HUDEP-2 (cell line): ENCODE results near the gene USP10.
"Not testable (repeated sequence)": the region's sequence is repeated elsewhere in the genome, so short reads cannot be mapped to it uniquely, and the experiment has no call there.

Experiments
- DNase-seq, 76 experiments: peaks; one replicate each; lab custom pipeline; 2025; ENCODE audit not compliant: unreplicated experiment in 76 of 76; lab: John Stamatoyannopoulos, UW

USP10 gene

DNA sequence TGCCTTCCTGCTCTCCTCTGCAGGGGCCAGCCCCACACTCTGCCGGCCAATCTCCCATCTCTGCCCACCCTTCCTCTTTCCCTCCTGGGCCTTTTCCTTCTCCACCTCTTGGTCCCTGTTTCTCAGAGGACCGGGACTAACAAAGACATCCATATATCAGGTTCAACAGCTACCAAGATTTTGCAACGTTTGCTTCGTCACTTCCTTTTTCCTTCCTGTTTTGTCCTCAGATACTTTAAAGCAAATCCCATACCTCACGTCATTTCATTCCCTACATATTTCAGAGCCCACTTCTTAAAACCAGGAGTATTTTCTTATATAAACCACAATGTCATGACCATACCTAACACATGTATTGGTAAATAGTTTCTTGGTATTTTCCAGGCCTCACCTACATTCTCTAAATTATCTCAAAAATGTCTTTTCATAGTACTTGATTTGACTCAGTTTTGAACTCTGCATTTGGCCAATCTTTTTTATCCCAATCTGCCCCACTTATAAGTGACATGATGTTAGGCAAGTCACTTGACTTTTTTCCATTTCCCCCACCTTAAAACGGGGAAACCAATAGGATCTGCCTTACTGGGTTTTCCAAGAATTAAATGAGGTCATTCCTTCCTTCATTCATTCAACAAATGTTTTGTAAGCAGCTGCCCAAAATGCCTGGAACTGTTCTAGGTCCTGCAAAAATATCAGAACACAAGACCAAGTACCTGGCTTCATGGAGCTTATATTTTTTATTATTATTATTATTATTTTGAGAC, 7.2 kb upstream of the USP10 start:
- DNase-seq, result no peak

DNA sequence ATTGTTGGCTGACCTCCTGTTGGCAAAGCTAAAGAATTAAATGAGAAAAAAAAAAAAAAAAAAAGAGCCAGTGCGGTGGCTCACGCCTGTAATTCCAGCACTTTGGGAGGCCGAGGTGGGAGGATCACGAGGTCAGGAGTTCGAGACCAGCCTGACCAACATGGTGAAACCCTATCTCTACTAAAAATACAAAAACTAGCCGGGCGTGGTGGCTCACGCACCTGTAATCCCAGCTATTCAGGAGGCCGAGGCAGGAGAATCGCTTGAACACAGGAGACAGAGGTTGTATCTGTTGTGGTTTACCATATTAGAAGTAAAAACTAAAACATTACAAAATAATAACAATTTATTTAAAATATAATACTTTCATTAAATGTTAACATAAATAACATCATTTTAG, 5.9 kb upstream of the USP10 start:
- DNase-seq, result not testable (repeated sequence)

DNA sequence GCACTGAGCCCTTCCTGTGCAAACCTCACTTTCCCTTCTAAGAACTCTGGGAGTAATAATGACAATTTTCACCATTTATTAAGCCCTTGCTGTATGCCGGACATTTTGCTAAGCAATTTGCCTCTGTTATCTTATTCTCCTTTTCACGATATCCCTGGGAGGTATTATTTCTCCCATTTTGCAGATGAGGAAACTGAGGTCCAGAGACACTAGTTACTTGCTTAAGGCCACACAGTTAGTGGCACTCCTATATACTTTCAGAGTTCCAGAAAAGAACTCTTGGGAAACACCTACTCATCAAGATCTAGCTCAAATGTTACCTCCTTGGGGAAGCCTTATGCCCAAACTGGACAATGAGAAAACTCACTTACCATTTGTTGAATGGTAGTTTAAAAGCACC, 4.8 kb upstream of the USP10 start:
- DNase-seq, result no peak

DNA sequence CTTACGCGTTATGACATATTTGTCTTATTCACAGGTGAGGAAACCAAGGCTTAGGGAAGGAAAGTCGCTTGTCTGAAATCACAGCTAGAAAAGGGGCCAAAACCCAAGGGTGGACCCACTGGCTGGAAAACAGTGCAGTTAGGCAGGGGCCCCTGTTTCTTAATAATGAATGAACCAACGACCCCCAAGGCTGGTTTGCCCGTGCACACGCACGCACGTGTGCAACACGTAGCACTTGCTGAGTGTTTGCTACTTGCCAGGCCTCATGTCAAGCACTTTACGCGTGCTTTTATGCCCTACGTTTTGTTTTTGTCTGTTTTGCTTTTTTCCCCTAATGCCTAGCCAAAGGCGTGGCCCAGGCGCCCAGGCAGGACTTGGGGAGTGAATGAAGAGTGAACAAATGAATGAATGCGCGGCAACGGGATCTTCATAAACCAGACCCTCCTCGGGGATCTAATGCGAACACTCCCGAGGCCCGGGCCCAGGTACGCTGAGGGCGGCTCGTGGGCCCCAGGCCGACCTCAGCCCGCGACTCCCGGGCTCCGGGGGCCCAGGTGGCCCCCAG, 571 bp upstream of the USP10 start:
- peak in 7 of 76 experiments; percentile 3 to 49 (median 23) for DNase-seq

DNA sequence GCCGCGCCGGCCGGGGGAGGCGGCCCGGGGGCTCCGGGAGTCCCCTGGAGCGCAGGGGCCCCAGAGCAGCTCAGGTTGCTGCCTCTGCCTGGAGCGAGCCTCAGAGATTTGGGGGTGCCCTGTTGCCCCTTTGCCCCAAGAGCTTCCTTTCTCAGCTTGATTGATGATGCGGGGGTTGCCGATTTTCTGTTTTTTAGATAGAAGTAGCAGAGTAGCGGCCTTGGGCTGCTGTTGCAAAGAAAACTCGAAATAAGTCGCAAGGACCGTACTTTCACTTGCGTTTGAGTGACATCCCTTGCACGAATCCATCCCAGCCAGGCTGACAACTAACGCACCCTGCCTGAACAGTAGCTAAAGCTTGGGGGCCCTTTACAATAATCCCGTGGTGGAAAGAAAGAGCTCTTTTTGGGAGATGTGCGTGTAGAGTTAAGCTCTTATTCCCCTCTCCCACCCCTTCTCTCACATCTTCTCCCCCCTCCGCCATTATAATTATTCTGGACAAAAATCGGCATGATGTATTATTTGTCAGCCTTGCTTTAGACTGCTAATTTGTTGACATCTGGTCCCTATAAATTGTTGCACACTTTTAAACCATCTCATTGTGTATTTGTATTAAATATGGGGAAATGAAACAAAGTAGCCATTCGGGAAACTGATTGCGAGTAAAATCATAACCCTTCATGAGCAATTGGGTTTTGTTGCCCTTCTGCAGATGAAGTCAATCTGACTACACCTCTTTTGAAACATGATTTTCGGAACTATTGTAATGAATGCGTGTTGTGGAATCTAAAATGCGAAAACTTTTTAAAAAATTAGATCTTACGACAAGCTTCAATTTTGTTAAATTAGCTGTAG, 873 bp downstream of the USP10 start:
- peak in 4 of 76 experiments; percentile 3 to 43 (median 8) for DNase-seq

DNA sequence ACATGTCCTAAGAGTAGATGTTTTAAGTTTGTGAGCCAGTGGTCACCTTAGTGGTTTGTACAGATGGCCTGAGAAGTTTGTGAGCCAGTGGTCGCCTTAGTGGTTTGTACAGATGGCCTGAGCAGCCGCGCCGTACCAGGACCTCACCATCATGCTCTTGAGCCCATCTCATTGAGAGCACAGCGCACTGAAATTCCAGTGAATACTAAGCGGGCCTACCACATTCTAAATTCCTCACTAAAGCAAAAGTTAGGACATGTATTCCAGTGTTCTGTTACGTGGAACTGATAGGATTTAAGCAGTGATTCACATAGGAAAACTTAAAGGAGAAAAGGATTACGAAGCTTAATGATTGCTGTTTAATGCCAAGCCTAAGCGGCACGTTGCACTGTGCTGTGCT, 3.9 kb downstream of the USP10 start:
- no peak for DNase-seq

DNA sequence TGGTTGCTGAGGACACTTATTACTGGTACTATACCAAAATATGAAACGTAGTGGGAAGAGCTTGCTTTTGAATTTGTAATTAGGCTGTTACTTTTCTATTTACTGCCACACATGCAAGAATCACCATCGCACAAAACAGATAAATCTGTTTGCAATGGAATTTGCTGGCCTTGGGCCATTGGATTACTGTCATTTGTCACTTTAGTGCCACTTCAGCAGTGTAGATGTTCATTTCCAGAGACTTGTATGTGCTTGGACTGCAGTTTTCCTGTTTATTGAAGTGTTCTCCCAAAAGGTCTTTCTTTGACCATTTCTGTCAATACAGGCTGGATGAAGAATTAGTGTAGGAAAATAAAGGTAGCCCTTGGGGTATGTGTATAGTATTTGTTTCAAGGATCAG, 4.5 kb downstream of the USP10 start:
- DNase-seq, result no peak

DNA sequence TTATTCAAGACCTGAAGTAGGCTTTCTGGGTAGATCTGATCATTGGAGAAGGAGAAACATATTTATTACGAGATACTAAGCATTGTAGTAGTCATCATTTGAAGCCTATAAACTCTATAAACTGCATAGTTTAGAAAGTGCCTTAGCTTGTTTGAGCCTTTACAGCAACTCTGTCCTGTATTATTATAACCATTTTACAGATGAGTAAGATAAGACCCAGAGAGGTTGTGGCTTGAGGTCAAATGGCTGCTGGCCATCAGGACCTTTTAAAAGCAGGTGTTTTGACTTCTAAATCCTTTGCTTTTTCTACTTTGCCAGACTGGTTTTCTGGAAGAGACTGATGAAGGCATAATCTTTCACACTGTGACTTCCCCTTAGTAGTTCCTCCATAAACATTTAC, 7.1 kb downstream of the USP10 start:
- DNase-seq, result no peak

DNA sequence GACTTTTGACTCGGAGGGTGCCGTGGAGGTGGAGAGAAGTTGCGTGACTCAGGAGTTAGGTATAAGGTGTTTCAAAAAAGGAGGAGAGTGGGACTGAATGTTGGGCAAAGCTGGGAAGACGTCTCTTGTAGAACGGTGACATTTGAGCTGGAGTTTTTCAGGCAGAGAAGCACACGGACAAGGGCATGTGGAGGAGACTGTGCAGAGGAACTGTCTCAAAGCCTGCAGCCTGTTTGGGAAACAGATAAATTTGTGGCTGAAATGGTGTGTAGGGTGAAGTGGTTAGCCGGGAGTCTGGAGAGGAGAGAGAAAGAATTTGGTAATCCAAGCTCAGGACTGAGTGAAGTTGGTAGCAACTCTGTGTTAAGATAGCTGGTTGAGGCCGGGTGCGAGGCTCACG, 9.8 kb downstream of the USP10 start:
- no peak for DNase-seq

DNA sequence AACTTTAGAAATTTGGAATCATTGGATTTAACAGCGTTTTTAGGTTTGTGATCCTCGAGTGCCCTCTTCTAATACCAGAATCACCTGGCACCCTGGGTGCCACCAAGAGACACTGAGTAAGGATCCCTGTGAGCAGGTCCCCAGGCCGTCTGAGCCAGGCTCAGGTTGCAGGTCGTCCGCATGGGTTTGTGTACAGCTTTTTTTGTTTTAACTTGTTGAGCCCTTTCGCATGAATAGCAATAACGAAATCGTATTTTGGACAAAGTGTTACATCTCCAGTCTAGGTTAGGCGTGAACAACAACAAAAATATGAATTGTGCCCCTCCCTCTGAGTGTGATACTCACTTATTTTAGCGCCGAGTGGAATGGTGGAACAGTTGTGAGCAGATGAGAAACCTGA, 10.9 kb downstream of the USP10 start:
- no peak for DNase-seq

DNA sequence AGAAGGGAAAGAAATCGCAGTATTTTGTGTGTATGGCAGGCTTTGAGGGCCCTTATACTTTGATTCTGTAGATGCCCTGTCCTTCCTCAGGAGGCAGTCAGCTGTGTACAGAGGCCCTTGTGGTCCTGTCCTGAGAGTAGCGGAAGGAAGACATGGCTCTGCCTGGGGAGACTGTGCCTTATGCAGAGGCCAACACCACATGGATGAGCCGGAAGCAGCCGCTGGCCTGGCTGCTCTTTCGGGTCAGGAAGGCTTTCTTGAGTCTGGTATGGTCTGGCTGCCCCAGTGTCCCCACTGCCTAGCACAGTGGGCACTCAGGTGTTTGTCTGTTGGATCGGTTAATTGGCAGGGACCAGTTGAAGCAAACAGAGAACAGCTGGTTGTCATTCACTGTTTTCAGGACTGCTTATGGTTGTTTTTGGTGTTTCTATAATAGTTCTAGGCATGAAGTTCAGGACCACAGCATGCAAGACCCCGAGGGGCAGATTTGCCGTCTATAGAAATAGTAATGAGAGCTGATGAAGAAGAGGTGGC, 12.4 kb downstream of the USP10 start:
- DNase-seq, result no peak

DNA sequence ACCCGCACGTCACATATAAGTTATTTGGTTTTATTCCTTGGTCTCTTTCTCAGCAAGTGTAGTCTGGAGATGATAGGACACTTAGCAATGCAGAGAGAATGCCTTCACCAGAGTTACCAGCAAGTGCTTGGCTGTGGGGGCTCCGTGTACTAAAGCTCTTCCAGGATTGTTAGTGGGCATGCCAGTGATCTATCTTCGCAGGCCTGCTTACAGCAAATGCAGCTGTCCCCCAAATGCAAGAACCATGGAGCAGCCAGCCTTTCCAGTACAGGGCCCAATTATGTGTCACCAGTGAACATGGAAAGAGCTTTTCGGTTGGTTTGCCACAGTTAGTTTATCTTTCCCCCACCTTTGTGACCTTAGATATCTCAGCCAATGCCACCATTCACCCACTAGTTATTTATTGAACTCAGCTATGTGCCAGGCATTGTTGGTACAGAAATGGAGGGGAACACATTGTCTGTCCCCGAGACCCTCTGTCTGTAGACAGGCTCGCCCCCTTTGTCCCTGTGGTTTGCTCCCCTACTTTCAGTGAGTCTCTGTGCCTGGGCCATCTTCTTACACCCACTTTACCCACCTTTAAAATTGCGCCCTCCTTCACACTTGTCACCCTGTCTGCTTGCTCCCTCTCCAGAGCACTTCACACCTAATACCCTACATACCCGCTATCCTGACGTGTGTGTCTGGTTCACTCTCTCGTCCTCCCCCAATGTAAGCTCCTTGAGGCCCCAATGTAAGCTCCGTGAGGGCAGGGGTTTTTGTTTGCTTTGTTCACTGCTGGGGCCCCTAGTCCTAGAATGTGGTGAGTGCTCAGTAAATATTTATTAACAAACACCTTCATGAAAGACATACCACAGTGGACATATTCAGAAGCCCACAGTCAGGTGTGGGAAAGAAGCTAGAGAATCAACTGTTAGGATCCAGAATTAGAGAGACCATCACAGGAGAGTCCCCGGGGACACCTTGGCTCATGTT, 13.3 kb downstream of the USP10 start:
- DNase-seq, result no peak

DNA sequence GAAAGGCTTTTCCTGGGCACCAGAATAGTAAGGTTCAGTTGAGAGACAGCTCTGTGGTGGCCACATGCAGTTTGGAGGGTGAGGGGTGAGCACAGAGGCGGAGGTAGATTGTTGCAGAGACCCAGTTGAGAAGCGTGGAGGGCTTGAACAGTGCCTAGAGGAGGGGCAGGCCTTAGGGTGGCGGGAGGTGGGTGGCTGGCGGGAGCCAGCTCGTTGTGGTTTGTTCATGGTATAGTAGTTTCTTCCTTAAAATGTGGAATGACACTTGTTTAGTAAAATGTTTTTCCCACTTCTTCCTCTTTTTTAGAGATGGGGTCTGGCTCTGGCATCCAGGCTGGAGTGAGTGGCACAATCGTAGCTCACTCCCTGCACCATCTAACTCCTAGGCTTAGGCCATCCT, 14.2 kb downstream of the USP10 start:
- DNase-seq, result no peak

DNA sequence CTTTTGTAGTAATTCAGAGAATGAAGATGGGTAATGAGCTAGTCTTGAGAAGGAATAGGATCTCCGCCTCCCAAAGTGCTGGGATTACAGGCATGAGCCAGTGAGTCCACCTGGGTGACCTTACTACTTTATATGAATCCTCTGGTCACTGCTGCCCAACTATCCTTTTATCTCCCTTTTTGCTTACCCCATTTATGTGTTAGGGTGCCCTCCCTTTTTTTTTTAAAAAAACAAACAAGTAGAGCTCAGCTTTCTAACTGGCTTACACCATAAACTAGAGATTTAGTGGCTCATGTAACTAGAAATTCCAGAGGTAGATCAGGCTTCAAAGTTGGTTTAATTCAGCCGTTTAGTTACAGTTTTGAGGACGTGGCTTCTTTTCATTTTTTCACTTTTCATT, 15.6 kb downstream of the USP10 start:
- no peak for DNase-seq

DNA sequence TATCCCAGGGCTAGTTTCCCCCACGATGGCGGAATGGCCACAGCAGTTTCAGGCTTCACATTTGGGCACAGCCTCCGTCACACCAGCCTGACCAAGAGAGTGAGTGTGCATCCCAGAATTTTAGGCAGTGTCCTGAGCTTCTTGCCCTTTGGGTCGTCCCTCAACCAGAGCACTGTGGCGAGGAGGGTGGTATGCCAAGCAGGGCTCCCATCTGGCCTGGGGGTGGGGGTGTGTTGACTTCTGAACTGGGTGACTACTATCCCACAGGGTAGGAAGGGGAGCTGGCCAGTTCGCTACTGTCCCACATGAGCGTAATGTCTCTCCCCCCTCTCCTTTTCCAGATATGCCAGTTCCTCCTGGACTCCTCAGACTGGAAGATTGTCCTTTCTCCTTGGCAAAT, 16.1 kb downstream of the USP10 start:
- no peak for DNase-seq

DNA sequence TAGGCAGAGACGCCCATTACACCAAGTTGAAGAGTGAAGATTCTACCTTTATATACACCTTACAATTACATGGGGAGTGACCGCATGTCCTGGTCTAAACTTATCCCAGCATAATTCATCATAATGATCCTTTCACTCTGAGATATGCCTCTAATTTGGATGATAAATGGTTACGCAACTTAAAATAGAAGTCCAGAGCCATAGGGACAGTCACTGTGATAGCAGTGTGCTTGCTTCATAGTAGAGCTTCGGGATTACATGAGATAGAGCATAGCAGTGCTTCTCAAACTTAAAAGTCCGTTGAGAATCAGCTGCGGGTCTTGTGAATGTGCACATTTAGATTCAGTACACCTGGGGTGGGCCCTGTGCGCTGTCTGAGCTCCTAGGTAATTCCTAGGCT, 16.9 kb downstream of the USP10 start:
- DNase-seq, result no peak

DNA sequence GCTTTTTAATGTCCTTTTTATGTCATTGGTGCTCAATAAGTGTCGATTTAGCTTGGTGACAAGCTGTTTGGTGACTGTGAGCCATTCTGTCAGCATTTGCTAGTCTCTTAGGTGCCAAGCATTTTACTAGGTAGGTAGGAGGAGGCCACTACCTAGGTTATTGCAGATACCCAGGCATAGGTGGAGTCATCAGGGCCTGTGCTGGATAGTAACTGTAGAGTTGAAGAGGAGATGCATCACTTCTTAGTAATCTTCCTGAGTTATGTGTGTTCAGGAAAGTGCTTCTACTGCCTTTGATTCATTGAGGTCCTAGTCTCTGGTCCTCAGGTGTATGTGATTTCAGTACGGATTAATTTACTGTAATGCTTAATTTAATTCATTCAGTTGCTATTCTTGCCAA, 17.7 kb downstream of the USP10 start:
- DNase-seq, result no peak

DNA sequence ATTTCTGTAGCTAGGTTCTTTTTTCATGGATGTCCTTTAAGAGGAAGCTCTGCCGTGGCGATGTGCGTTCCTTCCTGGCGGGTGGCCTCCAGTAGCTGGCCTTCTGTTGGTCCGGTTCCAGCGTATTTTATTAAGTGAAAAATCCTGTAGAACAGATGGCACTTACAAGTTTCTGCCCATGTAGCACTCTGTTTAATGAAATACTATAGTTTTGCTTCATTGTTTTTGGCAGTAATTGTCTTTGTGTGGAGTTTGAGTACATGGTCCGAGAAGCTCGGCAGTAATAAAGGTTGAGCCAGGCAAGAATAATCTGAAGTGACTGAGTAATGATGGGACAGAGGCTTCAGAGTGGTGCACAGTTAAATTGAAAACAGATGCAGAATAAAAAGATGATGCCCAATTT, 20.4 kb downstream of the USP10 start:
- no peak for DNase-seq

DNA sequence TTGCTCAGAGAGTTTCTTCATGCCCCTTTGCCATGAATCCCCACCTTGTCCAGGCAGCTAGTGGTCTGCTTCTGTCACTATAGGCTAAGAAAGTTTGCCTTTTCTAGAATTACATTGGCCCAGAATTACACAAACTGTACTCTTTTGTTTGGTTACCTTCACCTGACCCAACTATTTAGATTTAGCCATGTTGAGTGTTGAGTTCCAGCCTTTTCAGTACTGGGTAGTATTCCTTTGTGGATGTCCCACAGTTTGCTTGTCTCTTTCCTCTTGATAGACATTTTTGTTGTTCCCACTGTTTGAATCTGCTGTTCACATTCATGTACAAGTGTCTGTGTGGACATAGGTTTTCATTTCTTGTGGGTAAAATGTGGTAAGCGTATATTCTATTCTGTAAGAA, 22.3 kb downstream of the USP10 start:
- DNase-seq, result no peak

DNA sequence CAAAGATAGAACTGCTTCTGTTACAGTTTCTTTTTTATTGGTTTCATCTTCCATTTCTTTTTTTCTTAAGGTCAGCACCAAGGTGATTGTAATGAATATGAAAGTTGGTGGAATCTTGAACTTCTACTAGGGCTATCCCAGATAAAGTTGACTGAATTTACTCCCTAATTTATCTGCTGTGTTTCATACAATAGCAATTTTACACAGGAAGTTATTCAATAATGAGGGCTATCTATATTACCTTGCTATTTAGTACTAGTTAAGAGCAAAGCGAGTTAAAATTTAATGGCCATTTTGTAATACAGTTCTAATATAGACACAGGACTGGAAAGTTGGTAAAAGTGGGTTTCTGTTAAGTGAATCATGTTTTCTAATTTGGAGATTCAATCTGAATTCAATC, 24.1 kb downstream of the USP10 start:
- DNase-seq, result no peak
